CD14-positive monocyte (primary cell): Measurements from ENCODE around the gene PHF21B. TPM values are rescaled to one million over a fixed set of nuclear protein-coding genes. Genes with fewer than 3 reads are reported as not detected.

Source experiments
- DNase-seq, 3 donors: peaks; one replicate each; pipeline ENCODE4 v3.0.0-alpha.2; 2011 to 2022
- H2AFZ ChIP-seq: 2 replicates; pipeline ENCODE4 v1.6.0; 2012; ENCODE audit warnings: mild to moderate bottlenecking, low read depth, low read length, inconsistent platforms; ENCODE audit not compliant: insufficient read depth, poor library complexity, severe bottlenecking
- H3K27ac ChIP-seq, 2 donors: 1 replicate in 1 of 2; 2 replicates in 1 of 2; pipeline ENCODE4 v1.5.1; 2012 to 2013; ENCODE audit warnings: low read length in 2 of 2, control low read depth in 1 of 2, inconsistent platforms in 1 of 2, low read depth in 1 of 2, mild to moderate bottlenecking in 1 of 2
- H3K27me3 ChIP-seq, 2 donors: one replicate each; pipeline versions ENCODE4 v1.6.0 to v1.6.1; 2011 to 2013; ENCODE audit warnings: low read length in 2 of 2; ENCODE audit not compliant: control insufficient read depth in 2 of 2, insufficient read depth in 2 of 2
- H3K36me3 ChIP-seq, 2 donors: replicated peaks in 1 of 2; 1 replicate in 1 of 2; 2 replicates in 1 of 2; pipeline versions ENCODE4 v1.5.1 to v1.6.1; 2012 to 2013; ENCODE audit warnings: low read length in 2 of 2, control low read depth in 1 of 2, inconsistent platforms in 1 of 2, mild to moderate bottlenecking in 1 of 2; ENCODE audit not compliant: insufficient read depth in 2 of 2, control insufficient read depth in 1 of 2
- H3K4me1 ChIP-seq, 2 donors: 1 replicate in 1 of 2; 2 replicates in 1 of 2; pipeline versions ENCODE4 v1.5.1 to v1.6.1; 2012 to 2013; ENCODE audit warnings: low read length in 2 of 2, control low read depth in 1 of 2, inconsistent platforms in 1 of 2, mild to moderate bottlenecking in 1 of 2, moderate library complexity in 1 of 2; ENCODE audit not compliant: insufficient read depth in 2 of 2, control insufficient read depth in 1 of 2
- H3K4me2 ChIP-seq: replicated peaks from 2 replicates; pipeline ENCODE3; 2012; ENCODE audit warnings: low read length, moderate library complexity, mild to moderate bottlenecking; ENCODE audit not compliant: poor library complexity, severe bottlenecking; ENCODE audit errors: extremely low read depth
- H3K4me3 ChIP-seq, 3 experiments: fragments of 200-600 bp in 1 of 3; sonication (generic) in 1 of 3; replicated peaks in 1 of 3; 1 replicate in 2 of 3; 2 replicates in 1 of 3; pipeline ENCODE4 v1.5.1; 2011 to 2013; ENCODE audit warnings: low read length in 3 of 3, mild to moderate bottlenecking in 3 of 3, control low read depth in 2 of 3, low read depth in 2 of 3, inconsistent platforms in 1 of 3, moderate library complexity in 1 of 3
- H3K79me2 ChIP-seq: 2 replicates; pipeline ENCODE4 v1.6.0; 2012; ENCODE audit warnings: mild to moderate bottlenecking, control low read depth, inconsistent platforms, low read length, moderate library complexity; ENCODE audit not compliant: insufficient read depth
- H3K9ac ChIP-seq: 2 replicates; pipeline ENCODE4 v1.6.0; 2017; ENCODE audit warnings: low read length, mild to moderate bottlenecking; ENCODE audit not compliant: insufficient read depth, poor library complexity, severe bottlenecking
- H3K9me3 ChIP-seq, 2 donors: replicated peaks in 1 of 2; 1 replicate in 1 of 2; 2 replicates in 1 of 2; pipeline versions ENCODE4 v1.5.1 to v1.6.1; 2012 to 2013; ENCODE audit warnings: low read length in 2 of 2, control low read depth in 1 of 2; ENCODE audit not compliant: control insufficient read depth in 1 of 2, insufficient read depth in 1 of 2
- H4K20me1 ChIP-seq: 2 replicates; pipeline ENCODE4 v1.6.0; 2012; ENCODE audit warnings: mild to moderate bottlenecking, low read length, control low read depth, moderate library complexity; ENCODE audit not compliant: insufficient read depth
- H3K27ac Mint-ChIP-seq, 7 donors: one replicate each; pipeline ENCODE4 v1.8.0; 2020; ENCODE audit warnings: mild to moderate bottlenecking in 7 of 7, mixed read lengths in 7 of 7, moderate library complexity in 6 of 7, inconsistent platforms in 2 of 7
- H3K27me3 Mint-ChIP-seq, 3 donors: one replicate each; pipeline ENCODE4 v1.8.0; 2021 to 2022; ENCODE audit warnings: low read depth in 3 of 3, mild to moderate bottlenecking in 3 of 3, mixed read lengths in 3 of 3, moderate library complexity in 3 of 3, inconsistent platforms in 1 of 3
- H3K36me3 Mint-ChIP-seq, 2 donors: one replicate each; pipeline ENCODE4 v1.8.0; 2020; ENCODE audit warnings: mixed read lengths in 2 of 2, inconsistent platforms in 1 of 2, mild to moderate bottlenecking in 1 of 2
- H3K4me1 Mint-ChIP-seq: one replicate; pipeline ENCODE4 v1.8.0; 2020; ENCODE audit warnings: mild to moderate bottlenecking, mixed read lengths
- H3K4me3 Mint-ChIP-seq, 2 donors: one replicate each; pipeline ENCODE4 v1.8.0; 2020; ENCODE audit warnings: mild to moderate bottlenecking in 2 of 2, mixed read lengths in 2 of 2, moderate library complexity in 1 of 2
- H3K9me3 Mint-ChIP-seq, 7 donors: one replicate each; pipeline ENCODE4 v1.8.0; 2020 to 2022; ENCODE audit warnings: mixed read lengths in 7 of 7, mild to moderate bottlenecking in 6 of 7, moderate library complexity in 6 of 7, inconsistent platforms in 2 of 7
- CTCF ChIP-seq: fragments of 200-600 bp; IDR thresholded peaks from one replicate; pipeline ENCODE4 v1.8.0; 2022; ENCODE audit warnings: antibody characterized with exemption, mild to moderate bottlenecking
- WGBS: methylation state at CpG from one replicate; pipeline ENCODE4 v1.1.5; 2013; ENCODE audit warnings: missing lambda C conversion rate; ENCODE audit not compliant: insufficient coverage; 5-methylcytosine and 5-hydroxymethylcytosine counted together
- intact Hi-C, 2 donors: fragments of 100-400 bp; cut with micrococcal nuclease; formaldehyde crosslinking; loops; one replicate each; pipeline versions ENCODE4 v1.15.0 to v1.15.1; 2023
- polyA plus RNA-seq, 3 donors: library from polyadenylated mRNA; depleted of rRNA in 1 of 3; unstranded in 2 of 3; stranded (reverse) in 1 of 3; fragments of 300-500 nt in 2 of 3; fragments of >200 nt in 1 of 3; fragmentation: Illumina TruSeq in 2 of 3; gene quantifications; 1 replicate in 2 of 3; 2 replicates in 1 of 3; pipeline ENCODE4 v1.2.3, GENCODE V29; 2012 to 2021

The PHF21B gene
- polyA plus RNA-seq, 3 donors, result not detected

- H3K9ac ChIP-seq, result no peak overlapping the region
- Mint-ChIP-seq H3K36me3 (no peaks in the 10 kb centered on the region), H3K4me1 (no peaks in the 10 kb centered on the region), H3K4me3 (peak overlapping the region in 1 of 2 donors; percentile 9), H3K9me3 (peaks cover 0 to 25% (median 19%) of the 10 kb centered on the region in 7 donors), H3K27me3 (peaks cover 4 to 11% (median 6%) of the 10 kb centered on the region in 3 donors), H3K27ac (no peak overlapping the region)
- H3K27ac ChIP-seq, result no peak overlapping the region
- no peak for DNase-seq
- no peak overlapping the region for H3K4me3 ChIP-seq
- H3K4me1 ChIP-seq, result no peaks in the 10 kb centered on the region
- H3K9me3 ChIP-seq, result peaks cover 7 to 8% of the 10 kb centered on the region in 2 donors
- H3K27me3 ChIP-seq, result no peaks in the 10 kb centered on the region
- no peak overlapping the region for H3K4me2 ChIP-seq
- no peaks in the 10 kb centered on the region for H3K36me3 ChIP-seq
- no peaks in the 10 kb centered on the region for H3K79me2 ChIP-seq
- TF ChIP-seq CTCF, result no peak
- H2AFZ ChIP-seq, result no peak overlapping the region
- no peaks in the 10 kb centered on the region for H4K20me1 ChIP-seq
- intact Hi-C loops, result no loop called here
Observed at GRCh38 chr22:44834065-44834464, 175.7 kb downstream of the PHF21B start.

GRCh38 chr22:44831885-44832284 is 177.9 kb downstream of the PHF21B start:
- no peak overlapping the region for H3K27ac ChIP-seq
- Mint-ChIP-seq H3K27me3 (peaks cover 4 to 11% (median 11%) of the 10 kb centered on the region in 3 donors), H3K4me1 (no peaks in the 10 kb centered on the region), H3K27ac (no peak overlapping the region), H3K36me3 (no peaks in the 10 kb centered on the region), H3K4me3 (no peak overlapping the region), H3K9me3 (peaks cover 0 to 25% (median 20%) of the 10 kb centered on the region in 7 donors)
- H3K36me3 ChIP-seq, result no peaks in the 10 kb centered on the region
- intact Hi-C loops, result no loop called here
- H4K20me1 ChIP-seq, result no peaks in the 10 kb centered on the region
- no peaks in the 10 kb centered on the region for H3K79me2 ChIP-seq
- WGBS, result no CpG with 5 or more reads among the region's 1 CpG
- H3K4me1 ChIP-seq, result no peaks in the 10 kb centered on the region
- H3K4me3 ChIP-seq, result no peak overlapping the region
- DNase-seq, result no peak
- no peak overlapping the region for H3K9ac ChIP-seq
- H3K9me3 ChIP-seq, result peaks cover 7 to 8% of the 10 kb centered on the region in 2 donors
- H3K4me2 ChIP-seq, result no peak overlapping the region
- no peaks in the 10 kb centered on the region for H3K27me3 ChIP-seq
- no peak overlapping the region for H2AFZ ChIP-seq
- TF ChIP-seq CTCF, result no peak

Other genes starting within 250 kb of the PHF21B start
- 10 to 100 TPM; 23.4 to 28.4 (median 26.9) TPM for gene NUP50, start 153.9 kb upstream of the PHF21B start, polyA plus RNA-seq
- gene KIAA0930, start 230.9 kb upstream of the PHF21B start, polyA plus RNA-seq, result 10 to 100 TPM; 14.0 to 89.1 (median 15.6) TPM